Stimulated activated CD4-positive, alpha-beta T cell treated with anti-CD3 and anti-CD28 coated beads, Interleukin-2, amount 100 ng/mL, for 4 hours (primary cell): ENCODE data around the gene CEP76.
"Not testable (repeated sequence)": the region's sequence is repeated elsewhere in the genome, so short reads cannot be mapped to it uniquely, and the experiment has no call there.

Experiments
- DNase-seq: peaks from one replicate; pipeline ENCODE4 v3.0.0-alpha.2; 2020; ENCODE audit warnings: low read depth

The CEP76 gene

GRCh38 chr18:12643756-12644155 lies 58.8 kb downstream of the CEP76 start:
- DNase-seq = not testable (repeated sequence)

DNA sequence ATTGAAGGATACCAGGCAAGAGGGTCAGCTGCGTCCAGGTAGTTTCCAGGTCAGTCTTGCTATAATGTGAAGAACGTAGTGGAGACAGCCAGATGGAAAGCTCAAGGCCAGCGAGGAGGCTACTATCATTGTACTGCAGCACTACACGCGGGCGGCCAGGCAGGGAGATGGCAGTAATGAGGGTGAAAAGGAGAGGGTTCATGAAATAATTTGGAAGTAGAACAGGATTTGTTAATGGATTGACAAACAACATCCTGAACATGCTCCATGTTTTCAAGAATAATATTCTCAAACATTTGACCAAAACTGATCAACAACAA lies 61.7 kb downstream of the CEP76 start:
- no peak for DNase-seq

- no peak for DNase-seq
These were observed 62.3 kb downstream of the CEP76 start for GRCh38 chr18:12639990-12640880.

- no peak for DNase-seq
These were observed 63.8 kb downstream of the CEP76 start for GRCh38 chr18:12638644-12639124.

GRCh38 chr18:12637901-12638643 lies 64.5 kb downstream of the CEP76 start:
- DNase-seq = no peak

DNA sequence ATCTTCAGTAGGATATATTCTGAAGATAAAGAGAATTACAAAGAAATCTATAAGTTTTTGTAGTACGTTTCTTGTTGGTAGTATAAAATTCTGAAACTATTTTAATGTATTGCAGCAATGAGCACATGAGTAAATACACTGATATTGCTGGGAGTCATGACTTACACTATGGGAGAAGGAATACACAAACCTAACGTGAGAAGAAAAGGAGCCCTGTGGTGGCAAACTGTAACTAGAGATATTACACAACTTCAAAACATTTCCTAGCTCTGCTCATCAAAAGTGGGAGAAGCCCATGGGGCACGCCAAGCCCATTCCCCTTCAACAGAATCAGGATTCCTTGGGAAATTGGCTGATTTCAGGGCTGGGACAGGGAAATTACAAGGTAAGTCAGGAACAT lies 65.1 kb downstream of the CEP76 start:
- DNase-seq = no peak

DNA sequence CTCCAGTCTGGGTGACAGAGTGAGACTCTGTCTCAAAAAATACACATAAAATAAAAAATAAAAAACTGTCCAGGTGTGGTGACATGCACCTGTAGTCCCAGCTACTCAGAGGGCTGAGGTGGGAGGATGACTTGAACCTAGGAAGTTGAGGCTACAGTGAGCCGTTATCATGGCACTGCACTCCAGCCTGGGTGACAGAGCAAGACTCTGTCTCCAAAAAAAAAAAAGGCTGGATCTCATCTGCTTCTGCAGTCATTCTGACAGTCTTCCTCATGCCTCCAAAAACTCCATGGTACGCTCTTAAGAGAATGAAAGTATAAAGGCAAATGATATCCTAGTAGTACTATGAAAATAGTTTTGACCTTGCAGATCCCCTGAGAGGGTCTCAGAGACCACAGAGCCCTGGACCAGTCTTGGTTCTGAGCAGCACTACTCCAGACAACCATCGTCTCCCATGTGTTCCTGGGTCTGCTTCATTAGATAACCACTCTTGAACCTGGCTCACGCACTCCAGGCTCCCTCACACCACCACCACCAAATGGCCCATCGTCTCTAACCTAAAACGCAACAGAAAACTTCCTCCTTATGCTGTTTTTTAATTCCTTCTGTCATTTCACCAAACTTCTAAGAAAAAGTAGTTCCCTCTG lies 70.6 kb downstream of the CEP76 start:
- no peak for DNase-seq

DNA sequence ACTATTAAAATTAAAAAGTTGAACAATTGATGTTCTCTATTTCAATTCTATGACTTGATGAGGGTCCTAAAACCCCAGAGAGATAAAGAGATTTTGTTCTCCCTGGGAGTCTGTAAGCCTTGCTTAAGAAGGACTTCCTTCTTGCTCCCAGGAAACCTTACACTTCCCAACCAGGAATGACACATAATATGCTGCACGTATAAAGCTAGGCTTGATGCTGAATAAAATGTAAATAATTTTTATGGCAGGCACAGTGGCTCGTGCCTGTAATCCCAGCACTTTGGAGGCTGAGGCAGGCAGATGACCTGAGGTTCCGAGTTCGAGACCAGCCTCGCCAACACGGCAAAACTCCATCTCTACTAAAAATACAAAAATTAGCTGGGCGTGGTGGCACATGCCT lies 72.4 kb downstream of the CEP76 start:
- DNase-seq = no peak

- DNase-seq = no peak
These were observed 73.5 kb downstream of the CEP76 start for GRCh38 chr18:12628706-12629702.

DNA sequence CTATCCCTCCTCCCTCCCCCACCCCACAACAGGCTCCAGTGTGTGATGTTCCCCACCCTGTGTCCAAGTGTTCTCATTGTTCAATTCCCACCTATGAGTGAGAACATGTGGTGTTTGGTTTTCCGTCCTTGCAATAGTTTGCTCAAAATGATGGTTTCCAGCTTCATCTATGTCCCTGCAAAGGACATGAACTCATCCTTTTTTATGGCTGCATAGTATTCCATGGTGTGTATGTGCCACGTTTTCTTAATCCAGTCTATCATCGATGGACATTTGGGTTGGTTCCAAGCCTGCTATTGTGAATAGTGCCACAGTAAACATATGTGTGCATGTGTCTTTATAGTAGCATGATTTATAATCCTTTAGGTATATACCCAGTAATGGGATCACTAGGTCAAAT lies 75.3 kb downstream of the CEP76 start:
- DNase-seq = not testable (repeated sequence)

DNA sequence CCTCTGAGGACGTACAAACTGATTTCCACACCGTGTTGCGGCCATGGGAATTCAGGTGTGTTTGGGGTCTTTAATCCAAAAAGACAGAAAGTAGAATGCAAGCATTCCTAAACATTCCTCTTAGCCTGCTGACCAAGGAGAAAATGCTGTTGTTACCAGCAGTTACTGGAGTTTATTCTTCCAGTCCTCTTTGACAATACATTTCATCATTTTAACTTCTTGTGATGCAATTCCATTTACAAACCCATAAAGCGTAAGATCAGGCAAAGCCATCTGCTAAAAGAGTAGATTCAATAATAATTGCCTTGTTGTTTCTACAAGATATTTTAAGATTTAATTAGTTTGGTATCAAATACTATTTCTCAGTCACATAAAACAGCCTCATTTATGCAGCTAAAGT lies 77.3 kb downstream of the CEP76 start:
- DNase-seq = no peak
